Subcutaneous abdominal adipose tissue (tissue), 5 donors: ENCODE results near the gene ARX.

ENCODE experiments used
- H3K27ac ChIP-seq: one replicate; pipeline ENCODE4 v1.7.0; 2013; ENCODE audit warnings: low read depth, mild to moderate bottlenecking, inconsistent platforms, low read length, moderate library complexity
- H3K27me3 ChIP-seq, 5 donors: one replicate each; pipeline ENCODE4 v1.7.0; 2013; ENCODE audit warnings: low read length in 5 of 5, inconsistent platforms in 1 of 5; ENCODE audit not compliant: control insufficient read depth in 5 of 5, insufficient read depth in 4 of 5
- H3K36me3 ChIP-seq, 5 donors: one replicate each; pipeline ENCODE4 v1.7.0; 2013; ENCODE audit warnings: low read length in 5 of 5; ENCODE audit not compliant: control insufficient read depth in 5 of 5, insufficient read depth in 5 of 5
- H3K4me1 ChIP-seq, 5 donors: one replicate each; pipeline ENCODE4 v1.7.0; 2013; ENCODE audit warnings: low read length in 5 of 5, mild to moderate bottlenecking in 3 of 5, moderate library complexity in 1 of 5; ENCODE audit not compliant: control insufficient read depth in 5 of 5, insufficient read depth in 5 of 5
- H3K4me3 ChIP-seq, 5 donors: one replicate each; pipeline ENCODE4 v1.7.0; 2013; ENCODE audit warnings: low read length in 5 of 5, low read depth in 1 of 5
- H3K9ac ChIP-seq, 5 donors: one replicate each; pipeline ENCODE4 v1.7.0; 2013; ENCODE audit warnings: low read length in 5 of 5, mild to moderate bottlenecking in 4 of 5, moderate library complexity in 3 of 5
- H3K9me3 ChIP-seq, 5 donors: one replicate each; pipeline ENCODE4 v1.7.0; 2013; ENCODE audit warnings: low read length in 5 of 5; ENCODE audit not compliant: control insufficient read depth in 5 of 5
- donor health status: healthy.
- donor health status: healthy.
- donor health status: healthy.
- donor health status: healthy.
- donor health status: healthy.

Gene ARX

GRCh38 chrX:25003066-25003849, 12.5 kb downstream of the ARX start:
- Histone ChIP-seq H3K4me1 (peaks cover 0 to 22% (median 18%) of the 10 kb centered on the region in 5 donors), H3K9me3 (no peaks in the 10 kb centered on the region), H3K9ac (no peak overlapping the region), H3K27ac (no peak overlapping the region), H3K4me3 (no peak overlapping the region), H3K27me3 (peaks cover 27 to 68% (median 50%) of the 10 kb centered on the region in 5 donors), H3K36me3 (no peaks in the 10 kb centered on the region)

GRCh38 chrX:25002661-25003020, 13.1 kb downstream of the ARX start:
- no peaks in the 10 kb centered on the region for H3K36me3 ChIP-seq
- H3K9ac ChIP-seq, result no peak overlapping the region
- peaks cover 0 to 22% (median 18%) of the 10 kb centered on the region in 5 donors for H3K4me1 ChIP-seq
- no peak overlapping the region for H3K4me3 ChIP-seq
- H3K9me3 ChIP-seq, result no peaks in the 10 kb centered on the region
- H3K27me3 ChIP-seq, result peaks cover 23 to 62% (median 44%) of the 10 kb centered on the region in 5 donors
- no peak overlapping the region for H3K27ac ChIP-seq

- no peaks in the 10 kb centered on the region for H3K36me3 ChIP-seq
- H3K27me3 ChIP-seq, result peaks cover 19 to 57% (median 39%) of the 10 kb centered on the region in 5 donors
- H3K27ac ChIP-seq, result no peak overlapping the region
- no peak overlapping the region for H3K4me3 ChIP-seq
- H3K4me1 ChIP-seq, result peaks cover 0 to 22% (median 18%) of the 10 kb centered on the region in 5 donors
- H3K9ac ChIP-seq, result no peak overlapping the region
- no peaks in the 10 kb centered on the region for H3K9me3 ChIP-seq
These were observed 13.7 kb downstream of the ARX start for GRCh38 chrX:25001808-25002660.

GRCh38 chrX:24999511-24999910, 16.3 kb downstream of the ARX start:
- no peak overlapping the region for H3K4me3 ChIP-seq
- H3K9me3 ChIP-seq, result no peaks in the 10 kb centered on the region
- no peak overlapping the region for H3K9ac ChIP-seq
- peaks cover 0 to 7% (median 5%) of the 10 kb centered on the region in 5 donors for H3K4me1 ChIP-seq
- peaks cover 14 to 45% (median 24%) of the 10 kb centered on the region in 5 donors for H3K27me3 ChIP-seq
- H3K27ac ChIP-seq, result no peak overlapping the region
- H3K36me3 ChIP-seq, result peaks cover 0 to 5% (median 2%) of the 10 kb centered on the region in 5 donors

- H3K4me1 ChIP-seq, result no peaks in the 10 kb centered on the region
- H3K27ac ChIP-seq, result no peak overlapping the region
- peaks cover 0 to 38% (median 19%) of the 10 kb centered on the region in 5 donors for H3K27me3 ChIP-seq
- peaks cover 0 to 5% (median 2%) of the 10 kb centered on the region in 5 donors for H3K36me3 ChIP-seq
- H3K9me3 ChIP-seq, result no peaks in the 10 kb centered on the region
- H3K9ac ChIP-seq, result no peak overlapping the region
- no peak overlapping the region for H3K4me3 ChIP-seq
These were observed 19.6 kb downstream of the ARX start for GRCh38 chrX:24996096-24996709.

GRCh38 chrX:24993879-24994278, 21.9 kb downstream of the ARX start:
- H3K27ac ChIP-seq, result no peak overlapping the region
- no peak overlapping the region for H3K9ac ChIP-seq
- H3K4me1 ChIP-seq, result no peaks in the 10 kb centered on the region
- H3K9me3 ChIP-seq, result no peaks in the 10 kb centered on the region
- no peak overlapping the region for H3K4me3 ChIP-seq
- H3K36me3 ChIP-seq, result peaks cover 0 to 5% (median 2%) of the 10 kb centered on the region in 5 donors
- H3K27me3 ChIP-seq, result peaks cover 0 to 30% (median 15%) of the 10 kb centered on the region in 5 donors

- no peaks in the 10 kb centered on the region for H3K9me3 ChIP-seq
- H3K27me3 ChIP-seq, result peaks cover 0 to 20% (median 15%) of the 10 kb centered on the region in 5 donors
- no peak overlapping the region for H3K27ac ChIP-seq
- H3K9ac ChIP-seq, result no peak overlapping the region
- H3K36me3 ChIP-seq, result no peaks in the 10 kb centered on the region
- H3K4me1 ChIP-seq, result no peaks in the 10 kb centered on the region
- H3K4me3 ChIP-seq, result no peak overlapping the region
These were observed 25.2 kb downstream of the ARX start for GRCh38 chrX:24990535-24990934.

GRCh38 chrX:24988314-24988713, 27.5 kb downstream of the ARX start:
- H3K9ac ChIP-seq, result no peak overlapping the region
- no peaks in the 10 kb centered on the region for H3K36me3 ChIP-seq
- peaks cover 0 to 5% (median 3%) of the 10 kb centered on the region in 5 donors for H3K27me3 ChIP-seq
- no peak overlapping the region for H3K27ac ChIP-seq
- no peaks in the 10 kb centered on the region for H3K9me3 ChIP-seq
- no peak overlapping the region for H3K4me3 ChIP-seq
- H3K4me1 ChIP-seq, result no peaks in the 10 kb centered on the region

GRCh38 chrX:24987731-24988130, 28.0 kb downstream of the ARX start:
- H3K4me1 ChIP-seq, result no peaks in the 10 kb centered on the region
- no peak overlapping the region for H3K9ac ChIP-seq
- no peaks in the 10 kb centered on the region for H3K36me3 ChIP-seq
- no peaks in the 10 kb centered on the region for H3K9me3 ChIP-seq
- no peak overlapping the region for H3K27ac ChIP-seq
- peaks cover 0 to 3% (median 3%) of the 10 kb centered on the region in 5 donors for H3K27me3 ChIP-seq
- H3K4me3 ChIP-seq, result no peak overlapping the region
